MM.1S (cell line): ENCODE measurements around the gene CPA2.

Experiments
- DNase-seq: peaks from one replicate; pipeline ENCODE4 v3.0.0-alpha.2; 2015
- H2AFZ ChIP-seq: fragments of 300-600 bp; sonication (generic); 2 replicates; pipeline ENCODE4 v1.6.0; 2016; ENCODE audit warnings: antibody characterized with exemption, low read length
- H3F3A ChIP-seq: fragments of 300-600 bp; sonication (generic); 2 replicates; pipeline ENCODE4 v1.6.1; 2016; ENCODE audit warnings: mild to moderate bottlenecking, antibody characterized with exemption, low read length, moderate library complexity, mixed read lengths; ENCODE audit not compliant: insufficient read depth
- H3K27ac ChIP-seq: fragments of 300-600 bp; sonication (generic); 2 replicates; pipeline ENCODE4 v1.5.1; 2016; ENCODE audit warnings: mild to moderate bottlenecking, low read length
- H3K27me3 ChIP-seq: fragments of 300-600 bp; sonication (generic); replicated peaks from 2 replicates; pipeline ENCODE4 v1.6.0; 2016; ENCODE audit warnings: low read length; ENCODE audit not compliant: insufficient read depth
- H3K36me3 ChIP-seq: fragments of 300-600 bp; sonication (generic); replicated peaks from 2 replicates; pipeline ENCODE4 v1.6.1; 2016; ENCODE audit warnings: mild to moderate bottlenecking, low read length, mixed read lengths; ENCODE audit not compliant: insufficient read depth
- H3K4me1 ChIP-seq: fragments of 300-600 bp; sonication (generic); 2 replicates; pipeline ENCODE4 v1.6.1; 2016; ENCODE audit warnings: low read length, mixed read lengths
- H3K4me2 ChIP-seq: fragments of 300-600 bp; sonication (generic); 2 replicates; pipeline ENCODE4 v1.6.0; 2016; ENCODE audit warnings: low read depth, low read length
- H3K4me3 ChIP-seq: fragments of 300-600 bp; sonication (generic); 2 replicates; pipeline ENCODE4 v1.5.1; 2016; ENCODE audit warnings: low read length, mixed read lengths
- H3K79me2 ChIP-seq: fragments of 300-600 bp; sonication (generic); 2 replicates; pipeline ENCODE4 v1.6.1; 2016; ENCODE audit warnings: mixed run types, low read length, mixed read lengths
- H3K9ac ChIP-seq: fragments of 300-600 bp; sonication (generic); 2 replicates; pipeline ENCODE4 v1.6.1; 2016; ENCODE audit warnings: low read length, mixed read lengths
- H3K9me2 ChIP-seq: fragments of 300-600 bp; sonication (generic); replicated peaks from 2 replicates; pipeline ENCODE4 v1.6.1; 2016; ENCODE audit warnings: mild to moderate bottlenecking, low read length, mixed read lengths; ENCODE audit not compliant: insufficient read depth
- H3K9me3 ChIP-seq: fragments of 300-600 bp; sonication (generic); replicated peaks from 2 replicates; pipeline ENCODE4 v1.6.1; 2016; ENCODE audit warnings: mild to moderate bottlenecking, low read length, mixed read lengths; ENCODE audit not compliant: insufficient read depth
- H4K20me1 ChIP-seq: fragments of 300-600 bp; sonication (generic); 2 replicates; pipeline ENCODE4 v1.6.1; 2016; ENCODE audit warnings: mild to moderate bottlenecking, low read length, moderate library complexity, mixed read lengths; ENCODE audit not compliant: insufficient read depth
- EZH2 ChIP-seq: fragments of 300-600 bp; sonication (generic); optimal IDR thresholded peaks from 2 replicates; pipeline ENCODE3; 2017; ENCODE audit warnings: low read depth, mild to moderate bottlenecking, antibody characterized with exemption, low read length, mixed read lengths
- EZH2phosphoT487 ChIP-seq: fragments of 300-600 bp; sonication (generic); IDR thresholded peaks from 2 replicates; pipeline ENCODE4 v1.6.1; 2018; ENCODE audit warnings: antibody characterized with exemption, low read length
- TF ChIP-seq, protein P1 (sequence below): fragments of 300-600 bp; sonication (generic); IDR thresholded peaks from 2 replicates; pipeline ENCODE4 v1.5.1; 2016; ENCODE audit warnings: antibody characterized with exemption, low read length, mixed read lengths

Gene CPA2

DNA sequence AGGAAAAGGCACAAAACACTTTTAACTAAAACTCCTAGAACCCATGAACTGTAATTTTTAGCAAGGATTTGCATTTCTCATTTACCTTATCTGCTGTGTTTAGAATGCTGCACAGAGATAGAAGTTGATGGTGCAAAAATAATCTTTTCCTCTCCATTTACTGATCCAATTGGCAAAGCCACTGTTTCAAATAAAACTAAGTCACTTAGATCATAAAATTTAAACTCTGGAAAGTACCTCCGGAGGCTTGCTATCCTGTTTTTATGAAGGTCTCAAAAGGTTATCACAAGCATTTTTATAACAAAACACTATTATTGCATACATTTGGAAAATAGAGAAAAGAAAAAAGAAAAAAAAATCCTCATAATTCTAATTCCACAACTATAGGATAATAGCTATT, 7.6 kb downstream of the CPA2 start:
- Histone ChIP-seq H3K36me3 (no peaks in the 10 kb centered on the region), H3K27ac (no peak overlapping the region), H3K27me3 (no peaks in the 10 kb centered on the region), H2AFZ (no peak overlapping the region), H3K4me2 (no peak overlapping the region), H3K9me2 (no peaks in the 10 kb centered on the region), H3K9me3 (no peaks in the 10 kb centered on the region), H3K4me1 (no peaks in the 10 kb centered on the region; the same call in 1 of the 2 replicates), H3F3A (no peaks in the 10 kb centered on the region), H3K79me2 (no peaks in the 10 kb centered on the region), H3K4me3 (no peak overlapping the region), H4K20me1 (no peaks in the 10 kb centered on the region), H3K9ac (no peak overlapping the region)
- TF ChIP-seq EZH2phosphoT487 (no peak), EZH2 (no peak)
- TF ChIP-seq, protein P1, sequence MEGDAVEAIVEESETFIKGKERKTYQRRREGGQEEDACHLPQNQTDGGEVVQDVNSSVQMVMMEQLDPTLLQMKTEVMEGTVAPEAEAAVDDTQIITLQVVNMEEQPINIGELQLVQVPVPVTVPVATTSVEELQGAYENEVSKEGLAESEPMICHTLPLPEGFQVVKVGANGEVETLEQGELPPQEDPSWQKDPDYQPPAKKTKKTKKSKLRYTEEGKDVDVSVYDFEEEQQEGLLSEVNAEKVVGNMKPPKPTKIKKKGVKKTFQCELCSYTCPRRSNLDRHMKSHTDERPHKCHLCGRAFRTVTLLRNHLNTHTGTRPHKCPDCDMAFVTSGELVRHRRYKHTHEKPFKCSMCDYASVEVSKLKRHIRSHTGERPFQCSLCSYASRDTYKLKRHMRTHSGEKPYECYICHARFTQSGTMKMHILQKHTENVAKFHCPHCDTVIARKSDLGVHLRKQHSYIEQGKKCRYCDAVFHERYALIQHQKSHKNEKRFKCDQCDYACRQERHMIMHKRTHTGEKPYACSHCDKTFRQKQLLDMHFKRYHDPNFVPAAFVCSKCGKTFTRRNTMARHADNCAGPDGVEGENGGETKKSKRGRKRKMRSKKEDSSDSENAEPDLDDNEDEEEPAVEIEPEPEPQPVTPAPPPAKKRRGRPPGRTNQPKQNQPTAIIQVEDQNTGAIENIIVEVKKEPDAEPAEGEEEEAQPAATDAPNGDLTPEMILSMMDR: no peak
- DNase-seq: no peak

DNA sequence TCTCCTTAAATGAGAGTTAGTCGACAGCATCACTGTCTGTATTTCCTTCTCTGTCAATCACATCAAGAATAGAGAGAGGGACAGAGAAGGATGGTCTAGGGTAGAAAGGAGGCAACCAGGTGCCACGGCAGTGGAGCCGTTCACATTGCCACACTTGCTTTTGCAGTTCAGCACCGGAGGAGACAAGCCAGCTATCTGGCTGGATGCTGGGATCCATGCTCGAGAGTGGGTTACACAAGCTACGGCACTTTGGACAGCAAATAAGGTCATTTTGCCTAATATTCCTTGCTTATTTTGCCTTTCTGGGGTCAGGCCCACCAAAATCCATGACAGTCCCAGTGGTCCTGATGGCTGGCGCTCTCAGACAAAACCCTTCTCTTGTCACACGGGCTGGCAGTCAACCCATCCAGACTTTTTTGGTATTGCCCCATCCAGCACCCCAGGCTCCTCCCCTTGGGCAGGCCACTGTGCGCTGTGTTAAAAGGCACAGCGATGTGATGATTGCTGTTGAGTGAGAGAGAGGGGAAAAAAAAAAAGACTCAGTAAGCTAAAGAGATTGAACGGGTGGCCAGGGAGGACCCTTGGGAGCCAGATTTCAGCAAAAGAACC, 8.4 kb downstream of the CPA2 start:
- H2AFZ ChIP-seq: no peak overlapping the region
- no peaks in the 10 kb centered on the region for H3F3A ChIP-seq
- H3K9me2 ChIP-seq: no peaks in the 10 kb centered on the region
- DNase-seq: no peak
- no peak overlapping the region for H3K27ac ChIP-seq
- no peak overlapping the region for H3K9ac ChIP-seq
- H3K27me3 ChIP-seq: no peaks in the 10 kb centered on the region
- no peaks in the 10 kb centered on the region for H3K79me2 ChIP-seq
- H3K4me1 ChIP-seq: no peaks in the 10 kb centered on the region
- no peak overlapping the region for H3K4me2 ChIP-seq
- no peaks in the 10 kb centered on the region for H3K9me3 ChIP-seq
- no peak for TF ChIP-seq EZH2
- TF ChIP-seq EZH2phosphoT487: no peak
- TF ChIP-seq, protein P1: no peak
- no peaks in the 10 kb centered on the region for H4K20me1 ChIP-seq
- no peak overlapping the region for H3K4me3 ChIP-seq
- H3K36me3 ChIP-seq: no peaks in the 10 kb centered on the region

DNA sequence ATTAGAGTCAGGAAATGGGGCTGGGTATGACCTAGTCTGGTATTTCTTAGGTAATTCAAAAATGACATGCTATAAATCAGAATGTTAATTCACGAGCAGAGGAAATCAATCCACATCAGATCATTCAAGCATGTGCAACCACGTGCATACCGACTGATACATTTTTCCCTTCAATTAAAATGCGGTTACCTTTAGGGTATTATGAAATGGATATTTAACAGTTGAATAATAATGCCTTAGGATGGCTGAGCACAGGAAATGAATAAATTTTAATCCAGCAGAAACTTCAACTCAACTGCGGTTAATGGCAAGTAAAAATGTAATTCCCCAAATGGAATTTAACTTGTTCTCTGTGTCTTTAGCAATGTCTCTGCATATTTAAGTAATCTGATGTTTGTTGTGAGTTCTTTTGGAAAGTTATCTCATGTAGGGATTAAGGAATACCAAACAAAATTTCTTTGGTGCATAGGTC, 9.2 kb downstream of the CPA2 start:
- DNase-seq: no peak
- Histone ChIP-seq H3K9ac (no peak overlapping the region), H3K9me2 (no peaks in the 10 kb centered on the region), H3K4me1 (no peaks in the 10 kb centered on the region), H3K36me3 (no peaks in the 10 kb centered on the region), H3K27ac (no peak overlapping the region), H3K4me2 (no peak overlapping the region), H4K20me1 (no peaks in the 10 kb centered on the region), H2AFZ (no peak overlapping the region), H3F3A (no peaks in the 10 kb centered on the region), H3K27me3 (no peaks in the 10 kb centered on the region), H3K4me3 (no peak overlapping the region), H3K79me2 (no peaks in the 10 kb centered on the region), H3K9me3 (no peaks in the 10 kb centered on the region)
- no peak for TF ChIP-seq EZH2
- TF ChIP-seq, protein P1: no peak
- TF ChIP-seq EZH2phosphoT487: no peak
